ENCODE measurements around the gene SFI1.
A peak's percentile ranks its signal among the peaks of the same experiment; 100 is the strongest.

The SFI1 gene

DNA sequence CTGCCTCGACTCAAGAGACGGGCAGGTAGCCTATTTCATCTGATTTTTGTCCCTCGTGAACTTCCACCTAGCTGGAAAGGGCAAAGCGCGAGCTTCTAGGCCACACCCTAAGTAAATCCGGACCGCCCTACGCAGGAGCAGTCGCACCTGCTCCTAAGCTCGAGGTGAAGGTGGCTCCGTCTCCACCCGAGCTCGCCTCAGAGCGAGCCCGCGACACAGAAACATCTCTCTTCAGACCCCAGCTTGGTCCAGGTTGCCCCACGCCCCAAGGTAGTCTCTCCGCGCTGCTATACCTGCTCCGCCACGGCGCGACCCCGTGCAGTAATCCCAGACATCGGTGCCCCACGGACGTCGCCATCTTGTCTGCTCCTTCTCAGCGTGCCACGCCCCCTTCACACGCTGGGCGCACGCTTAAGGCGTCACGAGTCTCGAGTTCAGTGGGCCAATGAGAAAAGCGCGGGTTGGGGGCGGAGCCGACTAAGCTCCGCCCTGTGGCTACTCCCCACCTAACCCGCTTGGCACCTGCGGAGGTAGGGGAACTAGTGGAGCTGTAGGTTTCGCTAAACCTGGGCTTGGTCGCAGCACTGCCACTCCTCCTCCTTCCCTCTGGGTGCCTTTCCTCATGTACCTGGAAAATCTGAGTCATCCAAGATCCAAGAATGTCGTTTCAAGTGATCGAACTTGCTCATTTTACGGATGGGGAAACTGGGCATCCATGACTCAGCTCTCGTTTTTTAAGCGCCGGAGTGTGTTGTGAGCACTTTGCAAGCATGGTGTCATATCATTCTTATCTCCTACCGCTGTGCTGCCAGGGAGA is 165.7 kb downstream of the SFI1 start, which contains the start of gene PISD:
Gene PISD, minus strand, starts transcription at position 365 of the 817 bp plus-strand sequence. Its CDS starts 7 bp downstream, at position 358.
- DNase-seq, result peak in 55 of 56 donors; percentile 36 to 96 (median 87)

DNA sequence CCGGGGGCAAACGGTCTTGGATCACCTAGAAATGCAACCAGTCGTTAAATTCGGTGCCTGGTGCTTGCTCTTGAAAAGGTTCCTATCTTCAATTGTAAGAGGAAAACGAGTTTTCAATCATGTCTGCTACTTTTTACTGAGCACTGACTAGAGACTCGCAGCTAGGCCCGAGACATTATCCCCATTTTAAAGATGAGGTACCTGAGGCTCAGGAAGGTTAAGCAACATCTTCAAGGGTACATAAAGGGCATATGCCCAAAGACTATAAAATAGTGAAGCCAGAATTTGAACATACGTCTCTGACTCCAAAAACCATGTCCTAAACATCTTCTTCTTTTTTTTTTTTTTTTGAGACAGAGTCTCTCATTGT is 166.3 kb downstream of the SFI1 start:
- DNase-seq, result no peak

Data from nucleus accumbens (tissue), 56 donors.